H9 (cell line): ENCODE measurements around the gene LAMB1. TPM values are rescaled to one million over a fixed set of nuclear protein-coding genes. Genes with fewer than 3 reads are reported as not detected.

Experiments used
- DNase-seq: peaks from one replicate; pipeline ENCODE4 v3.0.0-alpha.2; 2017
- H2AFZ ChIP-seq: one replicate; pipeline ENCODE4 v1.6.1; 2013; ENCODE audit warnings: mild to moderate bottlenecking, low read length, control low read depth, moderate library complexity
- H2AK5ac ChIP-seq: 2 replicates; pipeline ENCODE4 v1.6.1; 2013; ENCODE audit warnings: low read length, control low read depth, mixed read lengths; ENCODE audit not compliant: insufficient read length
- H2BK120ac ChIP-seq: one replicate; pipeline ENCODE4 v1.6.1; 2013; ENCODE audit warnings: low read depth, mild to moderate bottlenecking, low read length, control low read depth, inconsistent platforms; ENCODE audit not compliant: poor library complexity, severe bottlenecking
- H2BK12ac ChIP-seq: 2 replicates; pipeline ENCODE4 v1.6.1; 2013; ENCODE audit warnings: low read length, control low read depth, mixed read lengths, low read depth; ENCODE audit not compliant: insufficient read length
- H2BK15ac ChIP-seq: 2 replicates; pipeline ENCODE4 v1.6.1; 2013; ENCODE audit warnings: low read depth, low read length, control low read depth
- H2BK20ac ChIP-seq: one replicate; pipeline ENCODE4 v1.6.1; 2013; ENCODE audit warnings: low read depth, mild to moderate bottlenecking, low read length, control low read depth, inconsistent platforms; ENCODE audit not compliant: poor library complexity, severe bottlenecking
- H2BK5ac ChIP-seq: 2 replicates; pipeline ENCODE4 v1.6.1; 2013; ENCODE audit warnings: low read length, control low read depth, mixed read lengths; ENCODE audit not compliant: insufficient read length
- H3K14ac ChIP-seq: 2 replicates; pipeline ENCODE4 v1.6.1; 2013; ENCODE audit warnings: low read length, control low read depth; ENCODE audit not compliant: insufficient read depth
- H3K18ac ChIP-seq: 2 replicates; pipeline ENCODE4 v1.6.1; 2013; ENCODE audit warnings: low read depth, mild to moderate bottlenecking, mixed read lengths, low read length, control low read depth; ENCODE audit not compliant: insufficient read length
- H3K23ac ChIP-seq: 2 replicates; pipeline ENCODE4 v1.6.1; 2013; ENCODE audit warnings: low read length, control low read depth, mixed read lengths, low read depth; ENCODE audit not compliant: insufficient read length
- H3K23me2 ChIP-seq: 2 replicates; pipeline ENCODE4 v1.6.1; 2013; ENCODE audit warnings: low read depth, mild to moderate bottlenecking, mixed read lengths, low read length, control low read depth; ENCODE audit not compliant: insufficient read length, poor library complexity, severe bottlenecking
- H3K27ac ChIP-seq: 2 replicates; pipeline ENCODE4 v1.5.1; 2013; ENCODE audit warnings: low read length, control low read depth, mixed read lengths, low read depth; ENCODE audit not compliant: insufficient read length
- H3K27me3 ChIP-seq: 2 replicates; pipeline ENCODE4 v1.6.1; 2013; ENCODE audit warnings: low read length, control low read depth, inconsistent platforms; ENCODE audit not compliant: insufficient read depth
- H3K4ac ChIP-seq: 2 replicates; pipeline ENCODE4 v1.6.1; 2013; ENCODE audit warnings: low read depth, mild to moderate bottlenecking, control low read depth, inconsistent platforms, low read length, moderate library complexity
- H3K4me1 ChIP-seq: 2 replicates; pipeline ENCODE4 v1.6.1; 2013; ENCODE audit warnings: low read length, control low read depth, inconsistent platforms; ENCODE audit not compliant: insufficient read depth
- H3K4me2 ChIP-seq: 2 replicates; pipeline ENCODE4 v1.6.1; 2013; ENCODE audit warnings: low read length, control low read depth, mixed read lengths; ENCODE audit not compliant: insufficient read length, insufficient read depth
- H3K56ac ChIP-seq: 2 replicates; pipeline ENCODE4 v1.6.1; 2013; ENCODE audit warnings: low read depth, mild to moderate bottlenecking, mixed read lengths, low read length, control low read depth; ENCODE audit not compliant: insufficient read length
- H3K79me1 ChIP-seq: 2 replicates; pipeline ENCODE4 v1.6.1; 2013; ENCODE audit warnings: low read depth, mild to moderate bottlenecking, moderate library complexity, low read length, control low read depth, inconsistent platforms; ENCODE audit not compliant: insufficient read depth, poor library complexity, severe bottlenecking
- H3K79me2 ChIP-seq: 2 replicates; pipeline ENCODE4 v1.6.1; 2013; ENCODE audit warnings: low read length, control low read depth, inconsistent platforms; ENCODE audit not compliant: insufficient read depth
- H3K9ac ChIP-seq: 2 replicates; pipeline ENCODE4 v1.6.1; 2013; ENCODE audit warnings: low read length, control low read depth, mixed read lengths; ENCODE audit not compliant: insufficient read length; ENCODE audit errors: extremely low read depth
- H3K9me3 ChIP-seq: one replicate; pipeline ENCODE4 v1.6.1; 2013; ENCODE audit warnings: low read depth, low read length, inconsistent platforms; ENCODE audit not compliant: control insufficient read depth
- H3T11ph ChIP-seq: one replicate; pipeline ENCODE4 v1.6.1; 2013; ENCODE audit warnings: mild to moderate bottlenecking, low read length, control low read depth, inconsistent platforms
- H4K20me1 ChIP-seq: one replicate; pipeline ENCODE4 v1.6.1; 2013; ENCODE audit not compliant: control insufficient read depth, insufficient read length, insufficient read depth
- H4K5ac ChIP-seq: 2 replicates; pipeline ENCODE4 v1.6.1; 2013; ENCODE audit warnings: low read depth, mild to moderate bottlenecking, mixed read lengths, low read length, control low read depth; ENCODE audit not compliant: insufficient read length
- H4K8ac ChIP-seq: replicated peaks from 2 replicates; pipeline ENCODE4 v1.6.1; 2013; ENCODE audit warnings: low read length, control low read depth, mixed read lengths, low read depth; ENCODE audit not compliant: insufficient read length
- H4K91ac ChIP-seq: 2 replicates; pipeline ENCODE4 v1.6.1; 2013; ENCODE audit warnings: low read depth, mild to moderate bottlenecking, moderate library complexity, mixed read lengths, low read length, control low read depth; ENCODE audit not compliant: insufficient read length
- H3K27ac Mint-ChIP-seq, 3 experiments: 2 replicates in 2 of 3; 3 replicates in 1 of 3; pipeline ENCODE4 v1.8.0; 2020 to 2021; ENCODE audit warnings: mixed read lengths in 3 of 3, mild to moderate bottlenecking in 1 of 3, moderate library complexity in 1 of 3
- H3K27me3 Mint-ChIP-seq: 2 replicates; pipeline ENCODE4 v1.8.0; 2021; ENCODE audit warnings: low read depth, mild to moderate bottlenecking, moderate library complexity, mixed read lengths
- H3K36me3 Mint-ChIP-seq, 3 experiments: 2 replicates in 2 of 3; 3 replicates in 1 of 3; pipeline ENCODE4 v1.8.0; 2020 to 2021; ENCODE audit warnings: low read depth in 3 of 3, mixed read lengths in 3 of 3; ENCODE audit not compliant: insufficient read depth in 1 of 3
- H3K4me1 Mint-ChIP-seq, 2 experiments: 2 replicates each; pipeline ENCODE4 v1.8.0; 2020; ENCODE audit warnings: mixed read lengths in 2 of 2
- H3K4me3 Mint-ChIP-seq, 2 experiments: 2 replicates in 1 of 2; 3 replicates in 1 of 2; pipeline ENCODE4 v1.8.0; 2020 to 2021; ENCODE audit warnings: mild to moderate bottlenecking in 2 of 2, mixed read lengths in 2 of 2, moderate library complexity in 1 of 2
- H3K9me3 Mint-ChIP-seq, 2 experiments: 2 replicates in 1 of 2; 3 replicates in 1 of 2; pipeline ENCODE4 v1.8.0; 2020; ENCODE audit warnings: mild to moderate bottlenecking in 2 of 2, mixed read lengths in 2 of 2, moderate library complexity in 1 of 2
- CTCF ChIP-seq: fragments of 200-600 bp; sonication (generic); conservative IDR thresholded peaks from 3 replicates; pipeline ENCODE4 v1.8.0; 2021; ENCODE audit warnings: antibody characterized with exemption, mild to moderate bottlenecking
- WGBS: extraction: QIAGEN DNeasy Blood & Tissue Kit; methylation state at CpG from one replicate; pipeline ENCODE4 v1.1.7; 2013; ENCODE audit warnings: missing lambda C conversion rate, low lambda C conversion rate, mixed read lengths; ENCODE audit not compliant: insufficient read length; ENCODE audit errors: extremely low coverage; 5-methylcytosine and 5-hydroxymethylcytosine counted together
- total RNA-seq: library from RNA; stranded (reverse); gene quantifications from 2 replicates; pipeline ENCODE4 v1.2.1, GENCODE V29; 2021

Gene LAMB1
- total RNA-seq, 1 experiment from 2014 or later, result 75.8 TPM

GRCh38 chr7:107996072-107996882 is 6.7 kb downstream of the LAMB1 start:
- peaks cover 4% of the 10 kb centered on the region; the same call in 1 of the 2 replicates for H3K27me3 ChIP-seq
- no CpG with 5 or more reads among the region's 7 CpGs for WGBS
- no peak overlapping the region for H3K14ac ChIP-seq
- no peak overlapping the region for H4K91ac ChIP-seq
- H3K4me3 Mint-ChIP-seq, result no peak overlapping the region
- no peaks in the 10 kb centered on the region for H3K79me1 ChIP-seq
- no peak overlapping the region for H2BK15ac ChIP-seq
- H4K8ac ChIP-seq, result no peak overlapping the region
- no peak overlapping the region for H3K4ac ChIP-seq
- H3K27ac ChIP-seq, result no peak overlapping the region
- no peak overlapping the region for H2BK5ac ChIP-seq
- no peak overlapping the region for H2BK120ac ChIP-seq
- H2AFZ ChIP-seq, result no peak overlapping the region
- no peak overlapping the region for H4K5ac ChIP-seq
- H2AK5ac ChIP-seq, result no peak overlapping the region
- no peaks in the 10 kb centered on the region for H3K79me2 ChIP-seq
- peaks cover 6 to 62% (median 23%) of the 10 kb centered on the region in 3 experiments for H3K36me3 Mint-ChIP-seq
- H3K27me3 Mint-ChIP-seq, result peaks cover 6% of the 10 kb centered on the region
- no peak overlapping the region for H3K4me2 ChIP-seq
- H2BK20ac ChIP-seq, result no peak overlapping the region
- H4K20me1 ChIP-seq, result no peaks in the 10 kb centered on the region
- no peak for DNase-seq
- no peaks in the 10 kb centered on the region for H3K9me3 ChIP-seq
- no peak overlapping the region for H3K18ac ChIP-seq
- no peak overlapping the region for H2BK12ac ChIP-seq
- no peak for TF ChIP-seq CTCF
- H3K9me3 Mint-ChIP-seq, result no peaks in the 10 kb centered on the region
- H3K27ac Mint-ChIP-seq, result no peak overlapping the region
- no peak overlapping the region for H3K56ac ChIP-seq
- peaks cover 19 to 26% of the 10 kb centered on the region in 2 experiments for H3K4me1 Mint-ChIP-seq
- peaks cover 2% of the 10 kb centered on the region for H3K23me2 ChIP-seq
- no peak overlapping the region for H3T11ph ChIP-seq
- H3K4me1 ChIP-seq, result peaks cover 2% of the 10 kb centered on the region; the same call in 1 of the 2 replicates
- H3K9ac ChIP-seq, result no peak overlapping the region
- no peak overlapping the region for H3K23ac ChIP-seq
